Vagina (tissue), 2 donors: ENCODE measurements around the gene SMARCA4.

Experiments
- POLR2A ChIP-seq, 2 donors: fragments of 450-650 bp; IDR thresholded peaks; one replicate each; pipeline ENCODE4 v1.6.1; 2017; ENCODE audit warnings: antibody characterized with exemption in 2 of 2, mild to moderate bottlenecking in 2 of 2, moderate library complexity in 2 of 2
- POLR2AphosphoS5 ChIP-seq, 2 donors: sonication (generic); formaldehyde crosslinking; IDR thresholded peaks; one replicate each; pipeline ENCODE4 v1.9.0; 2017; ENCODE audit warnings: antibody characterized with exemption in 2 of 2, mild to moderate bottlenecking in 2 of 2, low read depth in 1 of 2; ENCODE audit not compliant: insufficient read depth in 1 of 2
- TF ChIP-seq, protein P1 (sequence below), 3 experiments: fragments of 450-650 bp in 2 of 3; fragments of 200-600 bp in 1 of 3; sonication (generic) in 1 of 3; IDR thresholded peaks; one replicate each; pipeline ENCODE4 v1.5.1; 2017 to 2019; ENCODE audit warnings: antibody characterized with exemption in 3 of 3, mild to moderate bottlenecking in 2 of 3, moderate library complexity in 2 of 3

DNA sequence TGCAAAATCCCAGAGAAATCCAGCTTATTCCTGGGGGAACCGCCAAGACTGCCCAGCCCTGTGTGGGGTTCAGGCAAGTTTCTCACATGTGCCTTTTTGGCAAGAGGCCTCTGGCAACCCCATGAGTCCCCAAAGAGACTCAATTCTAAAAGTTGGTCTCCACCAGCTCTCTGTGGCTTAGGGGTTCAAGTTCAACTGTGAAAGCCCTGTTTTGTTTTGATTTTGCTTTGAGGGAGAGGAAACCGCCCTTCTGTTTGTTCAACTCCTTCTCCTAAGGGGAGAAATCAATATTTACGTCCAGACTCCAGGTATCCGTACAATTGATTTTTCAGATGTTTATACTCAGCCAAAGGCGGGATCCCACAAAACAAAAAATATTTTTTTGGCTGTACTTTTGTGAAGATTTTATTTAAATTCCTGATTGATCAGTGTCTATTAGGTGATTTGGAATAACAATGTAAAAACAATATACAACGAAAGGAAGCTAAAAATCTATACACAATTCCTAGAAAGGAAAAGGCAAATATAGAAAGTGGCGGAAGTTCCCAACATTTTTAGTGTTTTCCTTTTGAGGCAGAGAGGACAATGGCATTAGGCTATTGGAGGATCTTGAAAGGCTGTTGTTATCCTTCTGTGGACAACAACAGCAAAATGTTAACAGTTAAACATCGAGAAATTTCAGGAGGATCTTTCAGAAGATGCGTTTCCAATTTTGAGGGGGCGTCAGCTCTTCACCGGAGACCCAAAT lies 127.8 kb downstream of the SMARCA4 start:
- TF ChIP-seq, protein P1, sequence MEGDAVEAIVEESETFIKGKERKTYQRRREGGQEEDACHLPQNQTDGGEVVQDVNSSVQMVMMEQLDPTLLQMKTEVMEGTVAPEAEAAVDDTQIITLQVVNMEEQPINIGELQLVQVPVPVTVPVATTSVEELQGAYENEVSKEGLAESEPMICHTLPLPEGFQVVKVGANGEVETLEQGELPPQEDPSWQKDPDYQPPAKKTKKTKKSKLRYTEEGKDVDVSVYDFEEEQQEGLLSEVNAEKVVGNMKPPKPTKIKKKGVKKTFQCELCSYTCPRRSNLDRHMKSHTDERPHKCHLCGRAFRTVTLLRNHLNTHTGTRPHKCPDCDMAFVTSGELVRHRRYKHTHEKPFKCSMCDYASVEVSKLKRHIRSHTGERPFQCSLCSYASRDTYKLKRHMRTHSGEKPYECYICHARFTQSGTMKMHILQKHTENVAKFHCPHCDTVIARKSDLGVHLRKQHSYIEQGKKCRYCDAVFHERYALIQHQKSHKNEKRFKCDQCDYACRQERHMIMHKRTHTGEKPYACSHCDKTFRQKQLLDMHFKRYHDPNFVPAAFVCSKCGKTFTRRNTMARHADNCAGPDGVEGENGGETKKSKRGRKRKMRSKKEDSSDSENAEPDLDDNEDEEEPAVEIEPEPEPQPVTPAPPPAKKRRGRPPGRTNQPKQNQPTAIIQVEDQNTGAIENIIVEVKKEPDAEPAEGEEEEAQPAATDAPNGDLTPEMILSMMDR (IDR thresholded peaks at IDR 0.05), result no peak
- TF ChIP-seq POLR2AphosphoS5 (IDR thresholded peaks at IDR 0.05; ENCODE audit: insufficient read depth in 1 of 2, low read depth in 1 of 2) (no peak), POLR2A (IDR thresholded peaks at IDR 0.05) (no peak)
